ENCODE data around the gene FAM186B.

Gene FAM186B

GRCh38 chr12:49546481-49546880 is 59.0 kb downstream of the FAM186B start:
- Histone ChIP-seq H4K20me1 (ENCODE audit: insufficient read depth, low read length) (no peaks in the 10 kb centered on the region), H3K4me3 (ENCODE audit: low read depth in 1 of 2, low read length in 2 of 2) (no peak overlapping the region), H3K79me2 (ENCODE audit: insufficient read depth, low read length) (no peaks in the 10 kb centered on the region), H3K9ac (ENCODE audit: low read depth, low read length) (no peak overlapping the region), H3K4me1 (ENCODE audit: insufficient read depth, low read length) (no peaks in the 10 kb centered on the region), H2AFZ (ENCODE audit: low read depth, low read length) (no peak overlapping the region), H3K4me2 (ENCODE audit: insufficient read depth, low read length) (no peak overlapping the region), H3K27ac (ENCODE audit: low read length) (no peak overlapping the region), H3K9me3 (ENCODE audit: insufficient read depth, low read length, severe bottlenecking) (no peaks in the 10 kb centered on the region), H3K27me3 (ENCODE audit: insufficient read depth, low read length, poor library complexity) (peaks cover 3% of the 10 kb centered on the region), H3K36me3 (ENCODE audit: insufficient read depth, low read length) (no peaks in the 10 kb centered on the region)
- DNase-seq (no peak), ATAC-seq (ENCODE audit: insufficient read depth, low read depth) (no peak)
- TF ChIP-seq EZH2 (IDR thresholded peaks at IDR 0.05; ENCODE audit: borderline replicate concordance, low read depth, low read length, severe bottlenecking) (no peak), CTCF (IDR thresholded peaks at IDR 0.05; ENCODE audit: borderline replicate concordance, extremely low read depth, low read length, poor library complexity, severe bottlenecking) (no peak)

DNA sequence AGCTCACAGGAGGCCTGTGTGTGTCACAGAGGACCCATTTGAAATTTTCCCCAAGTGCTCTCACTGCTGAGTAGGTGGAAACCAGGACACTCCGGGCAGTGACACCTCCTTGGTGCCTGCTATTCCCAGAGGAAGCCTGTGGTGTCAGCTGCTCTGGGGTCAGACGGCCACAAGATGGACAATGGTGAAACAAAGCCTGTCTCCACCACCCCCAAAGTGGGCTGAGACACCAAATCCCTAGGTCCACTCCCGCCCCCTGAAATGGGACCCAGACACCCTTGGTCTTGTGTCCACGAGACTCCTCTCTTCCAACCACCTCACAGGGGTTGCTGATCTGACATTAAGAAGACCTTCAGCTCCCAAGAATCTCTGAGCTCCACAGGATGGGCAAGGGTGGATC is 59.6 kb downstream of the FAM186B start:
- Histone ChIP-seq H2AFZ (ENCODE audit: low read depth, low read length) (no peak overlapping the region), H3K4me1 (ENCODE audit: insufficient read depth, low read length) (no peaks in the 10 kb centered on the region), H3K27ac (ENCODE audit: low read length) (no peak overlapping the region), H3K9me3 (ENCODE audit: insufficient read depth, low read length, severe bottlenecking) (no peaks in the 10 kb centered on the region), H3K9ac (ENCODE audit: low read depth, low read length) (no peak overlapping the region), H3K4me3 (ENCODE audit: low read depth in 1 of 2, low read length in 2 of 2) (no peak overlapping the region), H4K20me1 (ENCODE audit: insufficient read depth, low read length) (0 out of 2 replicates have a peak, but pooled peaks cover 2% of the 10 kb centered on the region), H3K4me2 (ENCODE audit: insufficient read depth, low read length) (no peak overlapping the region), H3K79me2 (ENCODE audit: insufficient read depth, low read length) (no peaks in the 10 kb centered on the region), H3K36me3 (ENCODE audit: insufficient read depth, low read length) (no peaks in the 10 kb centered on the region), H3K27me3 (ENCODE audit: insufficient read depth, low read length, poor library complexity) (no peaks in the 10 kb centered on the region)
- TF ChIP-seq EZH2 (IDR thresholded peaks at IDR 0.05; ENCODE audit: borderline replicate concordance, low read depth, low read length, severe bottlenecking): no peak
- no peak for TF ChIP-seq CTCF (IDR thresholded peaks at IDR 0.05; ENCODE audit: borderline replicate concordance, extremely low read depth, low read length, poor library complexity, severe bottlenecking)
- no peak for ATAC-seq (ENCODE audit: insufficient read depth, low read depth)
- no peak for DNase-seq

DNA sequence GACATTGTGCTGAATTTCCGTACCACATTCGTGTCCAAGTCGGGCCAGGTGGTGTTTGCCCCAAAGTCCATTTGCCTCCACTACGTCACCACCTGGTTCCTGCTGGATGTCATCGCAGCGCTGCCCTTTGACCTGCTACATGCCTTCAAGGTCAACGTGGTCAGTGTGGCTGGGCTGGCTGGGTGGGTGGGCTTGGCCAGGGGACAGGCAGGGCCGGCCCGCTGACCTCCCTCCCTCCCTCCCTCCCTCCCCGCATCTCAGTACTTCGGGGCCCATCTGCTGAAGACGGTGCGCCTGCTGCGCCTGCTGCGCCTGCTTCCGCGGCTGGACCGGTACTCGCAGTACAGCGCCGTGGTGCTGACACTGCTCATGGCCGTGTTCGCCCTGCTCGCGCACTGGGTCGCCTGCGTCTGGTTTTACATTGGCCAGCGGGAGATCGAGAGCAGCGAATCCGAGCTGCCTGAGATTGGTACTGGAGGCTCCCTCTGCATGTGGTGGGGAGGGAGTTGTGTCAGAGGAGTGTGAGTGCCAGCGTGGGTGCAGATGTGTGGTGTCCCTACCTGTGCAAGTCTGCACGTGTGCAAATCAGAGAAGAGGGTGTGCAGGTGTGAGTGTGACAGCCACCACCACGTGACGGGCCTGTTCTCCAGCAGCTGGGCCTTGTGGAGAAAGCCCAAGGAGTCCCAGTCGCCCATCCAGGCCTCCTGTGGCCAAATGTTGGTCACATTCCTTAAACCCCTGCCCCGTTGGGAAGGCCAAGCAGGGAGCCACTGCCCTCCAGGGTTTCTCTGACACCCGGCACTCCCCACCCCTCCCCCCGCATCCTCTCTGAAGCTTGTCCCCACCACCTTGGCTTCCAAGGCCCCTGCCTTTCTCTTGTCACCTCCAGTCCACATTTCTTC is 61.3 kb downstream of the FAM186B start:
- Histone ChIP-seq H3K79me2 (ENCODE audit: insufficient read depth, low read length) (no peaks in the 10 kb centered on the region), H3K36me3 (ENCODE audit: insufficient read depth, low read length) (no peaks in the 10 kb centered on the region), H3K9ac (ENCODE audit: low read depth, low read length) (no peak overlapping the region), H3K27me3 (ENCODE audit: insufficient read depth, low read length, poor library complexity) (peaks cover 11% of the 10 kb centered on the region), H2AFZ (ENCODE audit: low read depth, low read length) (no peak overlapping the region), H3K27ac (ENCODE audit: low read length) (no peak overlapping the region), H3K4me3 (ENCODE audit: low read depth in 1 of 2, low read length in 2 of 2) (no peak overlapping the region), H3K4me1 (ENCODE audit: insufficient read depth, low read length) (peaks cover 6% of the 10 kb centered on the region), H3K9me3 (ENCODE audit: insufficient read depth, low read length, severe bottlenecking) (no peaks in the 10 kb centered on the region), H3K4me2 (ENCODE audit: insufficient read depth, low read length) (no peak overlapping the region), H4K20me1 (ENCODE audit: insufficient read depth, low read length) (peaks cover 13% of the 10 kb centered on the region)
- DNase-seq: no peak
- TF ChIP-seq CTCF (IDR thresholded peaks at IDR 0.05; ENCODE audit: borderline replicate concordance, extremely low read depth, low read length, poor library complexity, severe bottlenecking) (no peak), EZH2 (IDR thresholded peaks at IDR 0.05; ENCODE audit: borderline replicate concordance, low read depth, low read length, severe bottlenecking) (no peak)
- ATAC-seq (ENCODE audit: insufficient read depth, low read depth): no peak
